Panc1 (cell line): ENCODE measurements around the gene SFN. TPM values are rescaled to one million over a fixed set of nuclear protein-coding genes. Genes with fewer than 3 reads are reported as not detected.

Experiments used
- total RNA-seq: library from RNA; stranded (reverse); gene quantifications from one replicate; pipeline ENCODE4 v1.2.1, GENCODE V29; 2021; ENCODE audit not compliant: unreplicated experiment

The SFN gene
- total RNA-seq, 1 experiment from 2014 or later: 188 TPM

Other genes starting within 250 kb of the SFN start
- 110 TPM for gene ARID1A, start 167.1 kb upstream of the SFN start, total RNA-seq
- 20.1 TPM for gene PIGV, start 75.2 kb upstream of the SFN start, total RNA-seq
- 45.4 TPM for gene ZDHHC18, start 36.5 kb upstream of the SFN start, total RNA-seq
- 41.9 TPM for gene GPN2, start 27.1 kb downstream of the SFN start, total RNA-seq
- 29.7 TPM for gene GPATCH3, start 37.3 kb downstream of the SFN start, total RNA-seq
- 5.2 TPM for gene NR0B2, start 50.8 kb downstream of the SFN start, total RNA-seq
- gene NUDC, start 58.6 kb downstream of the SFN start, total RNA-seq: 161 TPM
- gene KDF1, start 97.3 kb downstream of the SFN start, total RNA-seq: 3.2 TPM
- gene TRNP1, start 130.5 kb downstream of the SFN start, total RNA-seq: 81.2 TPM
- gene TENT5B, start 149.7 kb downstream of the SFN start, total RNA-seq: 12.6 TPM